Body of pancreas (tissue), 4 donors: ENCODE results near the gene ATP8A2.

Experiments used
- POLR2A ChIP-seq, 3 donors: fragments of 450-650 bp; IDR thresholded peaks; one replicate each; pipeline ENCODE4 v1.6.1; 2016; ENCODE audit warnings: antibody characterized with exemption in 3 of 3, mild to moderate bottlenecking in 2 of 3
- TF ChIP-seq, protein P1 (sequence below), 7 experiments: fragments of 450-650 bp in 4 of 7; fragments of 200-600 bp in 3 of 7; sonication (generic) in 3 of 7; IDR thresholded peaks; one replicate each; pipeline ENCODE4 v1.5.1; 2016 to 2019; ENCODE audit warnings: antibody characterized with exemption in 7 of 7

DNA sequence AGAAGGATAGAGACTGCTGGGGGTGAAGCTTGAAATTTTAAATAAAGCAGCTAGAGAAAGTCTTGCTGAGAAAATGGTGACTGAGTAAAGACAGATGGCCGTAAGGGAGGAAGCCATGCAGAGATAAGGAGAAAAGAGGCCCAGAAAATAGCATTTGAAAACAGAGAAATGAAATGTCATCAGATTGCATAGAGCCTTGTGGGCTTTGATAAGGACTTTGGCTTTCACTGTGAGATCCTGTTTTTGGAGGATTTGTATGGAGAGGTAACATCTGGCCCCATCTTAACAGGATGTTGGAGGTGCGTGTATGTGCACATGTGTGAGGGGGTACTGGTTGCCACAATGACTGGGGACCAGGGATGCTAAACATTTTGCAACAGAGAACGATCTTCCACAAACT, 19.5 kb upstream of the ATP8A2 start:
- TF ChIP-seq, protein P1, sequence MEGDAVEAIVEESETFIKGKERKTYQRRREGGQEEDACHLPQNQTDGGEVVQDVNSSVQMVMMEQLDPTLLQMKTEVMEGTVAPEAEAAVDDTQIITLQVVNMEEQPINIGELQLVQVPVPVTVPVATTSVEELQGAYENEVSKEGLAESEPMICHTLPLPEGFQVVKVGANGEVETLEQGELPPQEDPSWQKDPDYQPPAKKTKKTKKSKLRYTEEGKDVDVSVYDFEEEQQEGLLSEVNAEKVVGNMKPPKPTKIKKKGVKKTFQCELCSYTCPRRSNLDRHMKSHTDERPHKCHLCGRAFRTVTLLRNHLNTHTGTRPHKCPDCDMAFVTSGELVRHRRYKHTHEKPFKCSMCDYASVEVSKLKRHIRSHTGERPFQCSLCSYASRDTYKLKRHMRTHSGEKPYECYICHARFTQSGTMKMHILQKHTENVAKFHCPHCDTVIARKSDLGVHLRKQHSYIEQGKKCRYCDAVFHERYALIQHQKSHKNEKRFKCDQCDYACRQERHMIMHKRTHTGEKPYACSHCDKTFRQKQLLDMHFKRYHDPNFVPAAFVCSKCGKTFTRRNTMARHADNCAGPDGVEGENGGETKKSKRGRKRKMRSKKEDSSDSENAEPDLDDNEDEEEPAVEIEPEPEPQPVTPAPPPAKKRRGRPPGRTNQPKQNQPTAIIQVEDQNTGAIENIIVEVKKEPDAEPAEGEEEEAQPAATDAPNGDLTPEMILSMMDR (IDR thresholded peaks at IDR 0.05), result no peak
- TF ChIP-seq POLR2A (IDR thresholded peaks at IDR 0.05), result no peak
